ENCODE results near the gene OR2B2. TPM values are rescaled to one million over a fixed set of nuclear protein-coding genes. Genes with fewer than 3 reads are reported as not detected.

The OR2B2 gene
- total and polyA plus RNA-seq, 4 donors: not detected

GRCh38 chr6:27886073-27886472 is 26.1 kb downstream of the OR2B2 start:
- no peak overlapping the region for H3K27ac ChIP-seq (ENCODE audit: low read depth in 1 of 2, low read length in 1 of 2)
- H3K4me3 ChIP-seq: no peak overlapping the region
- no peak overlapping the region for H3K9ac ChIP-seq (ENCODE audit: insufficient read depth in 1 of 2, low read length in 2 of 2)
- no peaks in the 10 kb centered on the region for H3K9me3 ChIP-seq (ENCODE audit: control insufficient read depth in 4 of 4, insufficient read depth in 3 of 4, low read length in 3 of 4)
- peaks cover 0 to 13% (median 4%) of the 10 kb centered on the region in 5 donors for H3K4me1 ChIP-seq (ENCODE audit: control insufficient read depth in 5 of 5, insufficient read depth in 5 of 5, low read length in 5 of 5)
- no peak for DNase-seq
- TF ChIP-seq CTCF (IDR thresholded peaks at IDR 0.05; ENCODE audit: control extremely low read depth, extremely low read depth): no peak
- 88 to 91% methylated on average over 3 of the region's 3 CpGs for WGBS, 2 donors
- no peaks in the 10 kb centered on the region for H3K36me3 ChIP-seq (ENCODE audit: control insufficient read depth in 4 of 4, insufficient read depth in 4 of 4, low read length in 4 of 4)
- ATAC-seq (ENCODE audit: insufficient read depth, low FRiP score): no peak
- H3K27me3 ChIP-seq (ENCODE audit: control insufficient read depth in 3 of 3, insufficient read depth in 3 of 3, low read length in 2 of 3): no peaks in the 10 kb centered on the region

DNA sequence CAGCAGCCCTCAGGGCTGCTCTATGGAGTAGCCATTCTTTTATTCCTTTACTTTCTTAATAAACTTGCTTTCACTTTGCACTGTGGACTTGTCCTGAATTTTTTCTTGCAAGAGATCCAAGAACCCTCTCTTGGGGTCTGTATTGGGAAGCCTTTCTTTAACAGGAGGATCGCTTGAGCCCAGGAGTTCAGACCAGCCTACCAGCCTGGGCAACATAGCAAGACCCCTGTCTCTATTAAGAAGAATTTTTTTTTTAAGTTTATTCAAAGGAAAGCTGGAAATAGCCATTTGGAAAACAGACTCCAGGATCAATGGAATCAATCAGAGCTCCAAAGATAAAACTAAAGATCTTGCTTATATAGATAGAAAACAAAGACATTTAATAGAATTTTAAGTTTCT is 29.1 kb downstream of the OR2B2 start:
- H3K27ac ChIP-seq (ENCODE audit: low read depth in 1 of 2, low read length in 1 of 2): no peak overlapping the region
- no peak overlapping the region for H3K4me3 ChIP-seq
- no peak for ATAC-seq (ENCODE audit: insufficient read depth, low FRiP score)
- DNase-seq: no peak
- no peak overlapping the region for H3K9ac ChIP-seq (ENCODE audit: insufficient read depth in 1 of 2, low read length in 2 of 2)
- H3K4me1 ChIP-seq (ENCODE audit: control insufficient read depth in 5 of 5, insufficient read depth in 5 of 5, low read length in 5 of 5): no peaks in the 10 kb centered on the region
- no peak for TF ChIP-seq CTCF (IDR thresholded peaks at IDR 0.05; ENCODE audit: control extremely low read depth, extremely low read depth)
- H3K36me3 ChIP-seq (ENCODE audit: control insufficient read depth in 4 of 4, insufficient read depth in 4 of 4, low read length in 4 of 4): no peaks in the 10 kb centered on the region
- no peaks in the 10 kb centered on the region for H3K27me3 ChIP-seq (ENCODE audit: control insufficient read depth in 3 of 3, insufficient read depth in 3 of 3, low read length in 2 of 3)
- 98 to 100% methylated on average over 1 of the region's 1 CpG for WGBS, 2 donors
- H3K9me3 ChIP-seq (ENCODE audit: control insufficient read depth in 4 of 4, insufficient read depth in 3 of 4, low read length in 3 of 4): no peaks in the 10 kb centered on the region

- no peak overlapping the region for H3K4me3 ChIP-seq
- WGBS, 2 donors: 89 to 90% methylated on average over 5 of the region's 5 CpGs
Observed at GRCh38 chr6:27882624-27883023, 29.6 kb downstream of the OR2B2 start.

More at GRCh38 chr6:27882624-27883023, 29.6 kb downstream of the OR2B2 start:
- no peak for TF ChIP-seq CTCF (IDR thresholded peaks at IDR 0.05; ENCODE audit: control extremely low read depth, extremely low read depth)
- no peaks in the 10 kb centered on the region for H3K4me1 ChIP-seq (ENCODE audit: control insufficient read depth in 5 of 5, insufficient read depth in 5 of 5, low read length in 5 of 5)
- no peaks in the 10 kb centered on the region for H3K9me3 ChIP-seq (ENCODE audit: control insufficient read depth in 4 of 4, insufficient read depth in 3 of 4, low read length in 3 of 4)
- H3K9ac ChIP-seq (ENCODE audit: insufficient read depth in 1 of 2, low read length in 2 of 2): no peak overlapping the region
- H3K27me3 ChIP-seq (ENCODE audit: control insufficient read depth in 3 of 3, insufficient read depth in 3 of 3, low read length in 2 of 3): no peaks in the 10 kb centered on the region
- DNase-seq (no peak), ATAC-seq (ENCODE audit: insufficient read depth, low FRiP score) (no peak)
- H3K36me3 ChIP-seq (ENCODE audit: control insufficient read depth in 4 of 4, insufficient read depth in 4 of 4, low read length in 4 of 4): no peaks in the 10 kb centered on the region
- no peak overlapping the region for H3K27ac ChIP-seq (ENCODE audit: low read depth in 1 of 2, low read length in 1 of 2)
